ENCODE measurements around the gene RASA3.
"Not testable (repeated sequence)": the region's sequence is repeated elsewhere in the genome, so short reads cannot be mapped to it uniquely, and the experiment has no call there.

RASA3 gene

GRCh38 chr13:114155926-114156883 is 23.8 kb upstream of the RASA3 start:
- peak in 1 of 4 experiments; percentile 30 for DNase-seq

GRCh38 chr13:114155320-114155719 is 22.9 kb upstream of the RASA3 start:
- no peak for DNase-seq

- DNase-seq, result no peak
These were observed 22.1 kb upstream of the RASA3 start for GRCh38 chr13:114154476-114154875.

GRCh38 chr13:114153485-114154080 is 21.2 kb upstream of the RASA3 start:
- no peak for DNase-seq

GRCh38 chr13:114152831-114153371 is 20.5 kb upstream of the RASA3 start:
- DNase-seq, result no peak

- no peak for DNase-seq
These were observed 19.8 kb upstream of the RASA3 start for GRCh38 chr13:114152285-114152645.

GRCh38 chr13:114151565-114152284 is 19.3 kb upstream of the RASA3 start:
- DNase-seq, result peak in 2 of 4 experiments; percentile 26 to 44

- DNase-seq, result no peak
These were observed 18.6 kb upstream of the RASA3 start for GRCh38 chr13:114151031-114151430.

- no peak for DNase-seq
These were observed 17.6 kb upstream of the RASA3 start for GRCh38 chr13:114149774-114150740.

- not testable (repeated sequence) for DNase-seq
These were observed 16.5 kb upstream of the RASA3 start for GRCh38 chr13:114148886-114149285.

GRCh38 chr13:114148521-114148855 is 16.1 kb upstream of the RASA3 start:
- peak in 2 of 4 experiments; percentile 70 for DNase-seq

- DNase-seq, result peak in 1 of 4 experiments; percentile 50
These were observed 15.5 kb upstream of the RASA3 start for GRCh38 chr13:114147803-114148520.

GRCh38 chr13:114146629-114147028 is 14.2 kb upstream of the RASA3 start:
- no peak for DNase-seq

- no peak for DNase-seq
These were observed 13.8 kb upstream of the RASA3 start for GRCh38 chr13:114146173-114146572.

GRCh38 chr13:114145722-114146121 is 13.3 kb upstream of the RASA3 start:
- no peak for DNase-seq

GRCh38 chr13:114145256-114145655 is 12.8 kb upstream of the RASA3 start:
- DNase-seq, result no peak

GRCh38 chr13:114144606-114145244 is 12.3 kb upstream of the RASA3 start:
- no peak for DNase-seq

- peak in 2 of 4 experiments; percentile 26 to 36 for DNase-seq
These were observed 11.6 kb upstream of the RASA3 start for GRCh38 chr13:114143806-114144605.

GRCh38 chr13:114142640-114143490 is 10.4 kb upstream of the RASA3 start:
- peak in 2 of 4 experiments; percentile 73 to 74 for DNase-seq
